Neural cell (in vitro differentiated cells): ENCODE data around the gene ZNF202. TPM values are rescaled to one million over a fixed set of nuclear protein-coding genes. Genes with fewer than 3 reads are reported as not detected.

ENCODE experiments used
- H2AFZ ChIP-seq: fragments of 200-600, 300-800 bp; sonication (generic), shearing (Covaris generic); 2 replicates; pipeline ENCODE4 v1.6.0; 2014; ENCODE audit warnings: low read depth, mild to moderate bottlenecking, antibody characterized with exemption, low read length, moderate library complexity
- H3F3A ChIP-seq: fragments of 200-600 bp; shearing (Covaris generic); 2 replicates; pipeline ENCODE4 v1.6.1; 2016; ENCODE audit warnings: mild to moderate bottlenecking, moderate library complexity, mixed read lengths, antibody characterized with exemption, low read length; ENCODE audit not compliant: insufficient read depth, poor library complexity, severe bottlenecking
- H3K27ac ChIP-seq: fragments of 200-600, 300-800 bp; sonication (generic), shearing (Covaris generic); 2 replicates; pipeline ENCODE4 v1.5.1; 2014; ENCODE audit warnings: mild to moderate bottlenecking, low read length, moderate library complexity
- H3K27me3 ChIP-seq: fragments of 300-800, 200-600 bp; sonication (generic), shearing (Covaris generic); 2 replicates; pipeline ENCODE4 v1.6.0; 2014; ENCODE audit warnings: mild to moderate bottlenecking, low read depth, low read length, moderate library complexity; ENCODE audit not compliant: insufficient read depth
- H3K36me3 ChIP-seq: fragments of 300-800, 200-600 bp; sonication (generic), shearing (Covaris generic); 2 replicates; pipeline ENCODE4 v1.5.1; 2014; ENCODE audit warnings: mild to moderate bottlenecking, antibody characterized with exemption, low read length, moderate library complexity; ENCODE audit not compliant: insufficient read depth
- H3K4me2 ChIP-seq: fragments of 300-800, 200-600 bp; sonication (generic), shearing (Covaris generic); 2 replicates; pipeline ENCODE4 v1.6.0; 2014; ENCODE audit warnings: mild to moderate bottlenecking, low read length
- H3K4me3 ChIP-seq: fragments of 300-800, 200-600 bp; sonication (generic), shearing (Covaris generic); 2 replicates; pipeline ENCODE4 v1.5.1; 2014; ENCODE audit warnings: mild to moderate bottlenecking, low read length, moderate library complexity
- H3K79me2 ChIP-seq: fragments of 200-600 bp; shearing (Covaris generic); replicated peaks from 2 replicates; pipeline ENCODE4 v1.6.0; 2014; ENCODE audit warnings: mild to moderate bottlenecking, low read length, moderate library complexity; ENCODE audit not compliant: insufficient read depth
- H3K9ac ChIP-seq: fragments of 300-800, 200-600 bp; sonication (generic), shearing (Covaris generic); 2 replicates; pipeline ENCODE4 v1.6.1; 2016; ENCODE audit warnings: mild to moderate bottlenecking, low read length, mixed read lengths
- H3K9me2 ChIP-seq: fragments of 200-600 bp; shearing (Covaris generic); 2 replicates; pipeline ENCODE4 v1.6.1; 2016; ENCODE audit warnings: mild to moderate bottlenecking, low read length, mixed read lengths; ENCODE audit not compliant: insufficient read depth
- H3K9me3 ChIP-seq: fragments of 200-600, 300-800 bp; sonication (generic), shearing (Covaris generic); 2 replicates; pipeline ENCODE4 v1.6.1; 2016; ENCODE audit warnings: mild to moderate bottlenecking, mixed run types, low read length, moderate library complexity, mixed read lengths
- H4K20me1 ChIP-seq: fragments of 200-600 bp; shearing (Covaris generic); 2 replicates; pipeline ENCODE4 v1.6.1; 2016; ENCODE audit warnings: mild to moderate bottlenecking, mixed run types; ENCODE audit not compliant: insufficient read depth
- CTCF ChIP-seq: fragments of 450-650 bp; IDR thresholded peaks from 2 replicates; pipeline ENCODE4 v1.5.1; 2014; ENCODE audit warnings: antibody characterized with exemption, mild to moderate bottlenecking, moderate library complexity; ENCODE audit not compliant: poor library complexity, severe bottlenecking
- EP300 ChIP-seq: fragments of 450-650 bp; conservative IDR thresholded peaks from 2 replicates; pipeline ENCODE4 v1.6.1; 2014; ENCODE audit warnings: antibody characterized with exemption, mild to moderate bottlenecking, moderate library complexity; ENCODE audit not compliant: poor library complexity, severe bottlenecking
- EZH2 ChIP-seq: fragments of 200-600, 300-800 bp; shearing (Covaris generic), sonication (generic); IDR thresholded peaks from 2 replicates; pipeline ENCODE4 v1.6.1; 2014; ENCODE audit warnings: antibody characterized with exemption, low read length, borderline replicate concordance, mild to moderate bottlenecking; ENCODE audit not compliant: insufficient read depth, poor library complexity, severe bottlenecking
- MXI1 ChIP-seq: fragments of 450-650 bp; conservative IDR thresholded peaks from 2 replicates; pipeline ENCODE4 v1.6.1; 2014; ENCODE audit warnings: antibody characterized with exemption, mild to moderate bottlenecking; ENCODE audit not compliant: poor library complexity, severe bottlenecking
- POLR2AphosphoS5 ChIP-seq: IDR thresholded peaks from 2 replicates; pipeline ENCODE4 v1.6.1; 2012
- RAD21 ChIP-seq: fragments of 450-650 bp; conservative IDR thresholded peaks from 2 replicates; pipeline ENCODE4 v1.6.1; 2014; ENCODE audit warnings: antibody characterized with exemption, mild to moderate bottlenecking, moderate library complexity
- REST ChIP-seq: IDR thresholded peaks from 2 replicates; pipeline ENCODE4 v1.6.1; 2012; ENCODE audit warnings: borderline replicate concordance
- SMC3 ChIP-seq: fragments of 450-650 bp; conservative IDR thresholded peaks from 2 replicates; pipeline ENCODE4 v1.6.1; 2014; ENCODE audit warnings: antibody characterized with exemption, mild to moderate bottlenecking, moderate library complexity; ENCODE audit not compliant: poor library complexity
- TAF1 ChIP-seq: IDR thresholded peaks from 2 replicates; pipeline ENCODE4 v1.6.1; 2012; ENCODE audit warnings: low read depth
- polyA plus RNA-seq: library from polyadenylated mRNA; depleted of rRNA; stranded (reverse); fragments of >200 nt; gene quantifications from 2 replicates; pipeline ENCODE4 v1.2.3, GENCODE V29; 2014

The ZNF202 gene
- polyA plus RNA-seq, 1 donor from 2014 or later, result 30.4 TPM

- H3K27ac ChIP-seq, result no peak overlapping the region
- TF ChIP-seq CTCF (no peak), MXI1 (no peak), RAD21 (no peak), SMC3 (no peak), EZH2 (no peak), POLR2AphosphoS5 (no peak), EP300 (no peak), TAF1 (no peak), REST (no peak)
- no peaks in the 10 kb centered on the region for H3F3A ChIP-seq
- no peak overlapping the region for H3K9ac ChIP-seq
- no peak overlapping the region for H3K4me2 ChIP-seq
- no peak overlapping the region for H2AFZ ChIP-seq
- no peaks in the 10 kb centered on the region for H4K20me1 ChIP-seq
- H3K9me2 ChIP-seq, result no peaks in the 10 kb centered on the region
- H3K9me3 ChIP-seq, result no peaks in the 10 kb centered on the region
- no peaks in the 10 kb centered on the region for H3K79me2 ChIP-seq
- H3K27me3 ChIP-seq, result no peaks in the 10 kb centered on the region
- no peaks in the 10 kb centered on the region for H3K36me3 ChIP-seq
- H3K4me3 ChIP-seq, result no peak overlapping the region
Observed at GRCh38 chr11:123702696-123703095, 38.8 kb downstream of the ZNF202 start.

- Histone ChIP-seq H3K27me3 (no peaks in the 10 kb centered on the region), H3F3A (no peaks in the 10 kb centered on the region), H2AFZ (no peak overlapping the region), H3K27ac (no peak overlapping the region), H3K9me2 (no peaks in the 10 kb centered on the region), H3K36me3 (no peaks in the 10 kb centered on the region), H4K20me1 (no peaks in the 10 kb centered on the region), H3K9me3 (no peaks in the 10 kb centered on the region), H3K9ac (no peak overlapping the region), H3K4me2 (no peak overlapping the region), H3K79me2 (no peaks in the 10 kb centered on the region), H3K4me3 (no peak overlapping the region)
- no peak for TF ChIP-seq REST
- TF ChIP-seq MXI1, result no peak
- TF ChIP-seq TAF1, result no peak
- no peak for TF ChIP-seq EZH2
Observed at GRCh38 chr11:123702139-123702538, 39.3 kb downstream of the ZNF202 start.
